GM15510 (cell line): Measurements from ENCODE around the gene TIGD3.

Experiments used
- POLR2A ChIP-seq: IDR thresholded peaks from 3 replicates; pipeline ENCODE4 v1.6.1; 2011; ENCODE audit warnings: borderline replicate concordance; ENCODE audit not compliant: insufficient read length; ENCODE audit errors: extremely low read depth

TIGD3 gene

DNA sequence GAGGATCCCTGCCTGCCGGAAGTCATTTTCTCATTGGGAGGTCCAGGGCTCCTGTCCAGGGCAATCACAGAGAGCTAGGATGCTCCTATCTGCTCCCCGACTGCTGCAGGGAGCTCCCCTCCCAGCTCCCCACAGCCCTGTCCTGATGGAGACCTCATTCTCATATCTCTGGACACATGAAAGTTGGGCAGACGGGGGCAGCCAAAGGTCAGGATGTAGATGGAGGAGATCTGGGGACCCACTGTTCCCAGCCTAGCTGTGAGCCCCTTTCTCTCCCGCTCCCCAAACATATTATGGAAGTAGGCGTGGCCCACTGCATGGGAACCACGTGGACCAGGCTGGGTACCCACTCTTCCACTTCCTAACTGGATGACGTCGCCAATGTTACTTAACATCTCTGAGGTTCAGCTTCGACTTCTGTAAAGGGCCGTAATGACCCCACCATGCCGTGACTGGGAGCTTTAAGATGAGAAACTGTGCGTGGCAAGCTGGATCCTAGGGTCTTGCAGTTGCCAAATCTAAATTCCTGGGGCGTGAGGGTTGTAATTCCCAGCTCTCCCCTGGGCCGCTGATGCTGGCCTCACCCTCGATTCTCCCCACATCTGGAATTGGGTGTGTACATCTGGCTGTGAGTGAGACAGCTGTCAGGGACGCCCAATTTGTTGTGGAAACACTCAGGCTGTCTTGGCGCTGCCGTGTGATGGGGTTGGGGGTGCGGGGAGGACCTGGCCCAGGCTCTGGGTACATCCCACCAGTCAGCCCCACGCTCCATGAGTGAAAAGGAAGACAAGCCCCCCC is 38.1 kb upstream of the TIGD3 start:
- no peak for TF ChIP-seq POLR2A

DNA sequence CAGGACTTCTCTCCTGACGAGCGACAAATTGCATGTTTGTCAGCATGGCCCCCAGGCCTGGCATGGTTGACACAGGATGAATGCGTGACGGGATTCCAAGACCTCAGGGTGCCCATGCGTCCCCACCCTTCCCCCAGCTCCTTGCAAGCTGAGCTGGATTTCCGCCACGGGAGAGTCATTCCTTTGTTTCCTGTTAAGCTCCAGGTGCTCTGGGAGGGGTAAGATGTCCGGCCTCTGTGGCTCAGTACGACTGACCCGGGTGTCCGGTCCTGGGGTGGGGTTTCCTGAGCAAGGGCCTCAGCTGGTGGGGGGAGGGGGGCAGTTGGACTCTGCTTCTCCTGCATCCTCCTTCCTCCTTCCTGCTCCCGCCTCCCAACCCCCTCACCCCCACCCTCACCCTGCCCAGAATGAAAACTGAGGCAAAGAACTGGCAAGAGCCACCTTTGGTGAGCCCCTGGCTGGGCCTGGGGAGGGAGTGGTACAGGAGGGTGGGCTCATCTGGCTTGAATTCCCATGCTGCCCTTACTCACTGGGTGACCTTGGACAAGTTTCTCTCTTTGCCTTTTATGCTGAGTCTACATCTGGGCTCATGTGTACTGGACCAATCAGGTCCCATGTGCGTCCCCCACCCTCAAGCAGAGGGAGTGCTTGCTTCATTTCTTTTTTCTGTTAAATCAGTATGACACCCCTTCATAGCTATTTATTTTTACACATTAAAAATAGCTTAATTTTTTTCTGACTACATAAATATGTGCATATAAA is 37.3 kb upstream of the TIGD3 start:
- TF ChIP-seq POLR2A = no peak

DNA sequence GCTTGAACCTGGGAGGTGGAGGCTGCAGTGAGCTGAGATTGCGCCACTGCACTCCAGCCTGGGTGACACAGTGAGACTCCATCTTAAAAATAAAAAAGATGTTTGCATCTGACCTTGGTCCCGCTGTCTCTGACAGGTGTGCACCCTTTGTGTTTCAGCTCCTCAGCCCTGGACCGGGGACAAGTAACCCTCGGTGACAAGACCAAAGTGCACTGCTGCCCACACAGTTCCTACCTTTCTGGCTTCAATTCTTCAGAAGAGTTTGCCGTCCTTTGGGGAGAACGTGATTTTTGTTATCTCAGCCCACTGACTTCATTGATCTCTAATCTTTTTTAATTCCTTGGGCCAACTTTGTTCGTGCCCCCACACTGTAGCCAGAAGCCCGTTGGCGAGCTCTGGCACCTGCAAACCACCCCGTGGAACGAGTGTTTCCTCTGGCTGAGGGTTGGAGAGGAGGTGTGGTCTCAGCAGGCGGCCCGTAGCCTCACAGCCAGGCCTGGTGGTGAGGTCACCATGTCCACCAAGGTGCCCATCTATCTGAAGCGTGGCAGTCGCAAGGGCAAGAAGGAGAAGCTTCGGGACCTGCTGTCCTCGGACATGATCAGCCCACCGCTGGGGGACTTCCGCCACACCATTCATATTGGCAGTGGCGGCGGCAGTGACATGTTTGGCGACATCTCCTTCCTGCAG is 34.0 kb upstream of the TIGD3 start:
- TF ChIP-seq POLR2A = no peak

DNA sequence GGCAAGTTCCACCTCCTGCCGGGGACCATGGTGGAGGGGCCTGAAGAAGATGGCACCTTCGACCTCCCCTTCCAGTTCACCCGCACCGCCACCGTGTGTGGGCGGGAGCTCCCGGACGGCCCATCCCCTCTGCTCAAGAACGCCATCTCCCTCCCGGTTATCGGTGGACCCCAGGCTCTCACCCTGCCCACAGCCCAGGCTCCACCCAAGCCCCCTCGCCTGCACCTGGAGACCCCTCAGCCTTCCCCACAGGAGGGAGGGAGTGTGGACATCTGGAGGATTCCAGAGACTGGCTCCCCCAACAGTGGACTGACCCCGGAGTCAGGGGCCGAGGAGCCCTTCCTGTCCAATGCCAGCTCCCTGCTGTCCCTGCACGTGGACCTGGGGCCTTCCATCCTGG is 33.5 kb upstream of the TIGD3 start:
- TF ChIP-seq POLR2A = no peak

DNA sequence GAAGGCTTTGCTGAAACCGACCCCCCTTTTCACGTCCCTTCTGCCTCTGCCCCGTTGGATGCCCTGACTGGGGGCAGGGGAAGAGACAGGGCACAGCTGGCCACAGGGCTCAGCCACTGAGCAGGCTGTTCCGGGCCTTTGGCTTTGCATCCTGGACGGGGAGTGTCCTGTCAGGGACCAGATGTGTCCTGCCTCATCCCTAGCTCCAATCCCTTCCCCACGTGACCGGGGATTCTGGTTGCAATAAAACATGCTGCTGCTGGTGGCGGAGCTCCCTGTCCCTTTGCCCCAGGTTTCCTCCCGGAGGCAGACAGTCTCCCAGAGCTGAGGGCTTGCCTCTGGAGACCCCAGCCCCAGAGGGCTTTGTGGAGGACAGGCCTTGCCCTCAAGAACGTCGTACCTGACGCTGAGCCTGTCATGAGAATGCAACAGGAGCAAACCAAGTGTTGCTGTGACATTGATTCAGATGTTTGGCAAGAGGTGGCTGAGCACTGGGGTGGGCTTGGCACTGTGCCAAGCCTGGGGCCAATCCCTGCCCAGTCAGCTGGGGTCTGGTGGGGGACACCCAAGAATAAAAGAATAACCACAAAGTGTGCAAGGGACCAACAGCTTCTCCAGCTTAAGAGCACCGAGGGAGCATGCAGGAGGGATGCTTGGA is 32.6 kb upstream of the TIGD3 start:
- no peak for TF ChIP-seq POLR2A

DNA sequence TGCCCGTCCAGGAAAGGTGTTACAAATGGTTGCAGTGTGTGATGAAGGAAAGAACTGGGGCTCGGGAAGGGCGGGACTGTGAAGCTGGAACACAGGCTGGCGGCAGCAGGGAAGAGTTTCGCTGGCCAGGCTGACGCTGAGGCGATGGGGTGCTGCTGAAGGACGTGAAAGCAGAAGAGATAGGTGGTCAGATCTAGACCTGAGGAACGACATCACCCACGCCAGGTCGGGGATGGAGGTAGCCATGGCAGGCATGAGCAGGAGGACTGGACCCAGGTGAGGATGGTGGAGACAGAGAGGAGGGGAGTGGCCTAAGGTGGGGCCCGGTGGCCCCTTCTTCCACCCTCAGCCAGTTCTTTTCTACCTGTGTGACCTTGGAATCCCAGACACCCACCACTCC is 30.7 kb upstream of the TIGD3 start:
- TF ChIP-seq POLR2A = no peak

DNA sequence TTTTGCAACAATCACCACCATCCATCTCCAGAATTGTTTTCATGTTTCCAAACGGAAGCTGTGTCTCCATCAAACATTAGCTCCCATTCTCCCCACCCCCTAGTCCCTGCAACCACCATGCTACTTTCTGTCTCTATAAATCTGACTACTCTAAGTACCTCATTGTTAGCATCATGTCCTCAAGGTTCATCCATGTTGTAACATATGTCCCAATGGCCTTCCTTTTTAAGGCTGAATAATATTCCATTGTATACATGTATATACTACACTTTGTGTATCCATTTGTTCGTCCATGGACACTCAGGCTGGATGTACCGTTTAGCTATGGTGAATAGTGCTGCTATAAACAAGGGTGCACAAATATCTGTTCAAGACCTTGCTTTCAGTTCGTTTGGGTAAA is 29.1 kb upstream of the TIGD3 start:
- no peak for TF ChIP-seq POLR2A

DNA sequence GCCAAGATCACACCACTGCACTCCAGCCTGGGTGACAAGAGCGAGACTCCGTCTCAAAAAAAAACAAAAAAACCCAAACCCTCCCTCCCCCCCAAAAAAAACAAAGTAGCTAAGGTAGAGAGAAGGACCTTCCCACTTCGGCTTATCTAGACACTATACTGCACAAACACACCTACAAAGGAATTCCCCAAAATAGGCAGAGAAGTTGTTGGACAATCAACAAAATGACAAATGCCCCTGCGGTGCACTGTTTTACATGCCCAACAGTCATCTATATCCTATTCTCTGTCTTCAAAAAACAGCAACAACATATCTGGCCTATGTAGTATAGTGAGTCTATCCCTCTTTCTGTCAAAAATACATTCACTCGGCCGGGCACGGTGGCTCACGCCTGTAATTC is 27.5 kb upstream of the TIGD3 start:
- no peak for TF ChIP-seq POLR2A

DNA sequence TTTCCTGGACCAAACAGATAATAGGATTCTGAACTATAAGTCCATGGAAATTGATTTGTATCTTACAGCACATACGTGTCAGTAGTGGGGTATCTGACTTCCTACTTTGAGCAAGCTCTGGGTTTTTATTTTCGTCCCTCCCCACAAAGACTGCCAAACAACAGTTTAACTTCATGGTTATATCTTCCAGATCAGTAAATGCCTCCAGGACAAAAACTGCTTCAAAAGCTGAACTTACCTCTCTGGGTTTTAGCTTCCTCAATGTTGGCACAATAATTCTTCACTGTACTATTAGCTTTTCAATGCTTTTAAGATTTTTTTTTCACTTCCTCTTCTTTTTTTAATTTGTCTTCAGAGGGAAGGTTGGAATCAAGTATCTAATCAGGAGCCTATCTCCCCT is 25.1 kb upstream of the TIGD3 start:
- no peak for TF ChIP-seq POLR2A

DNA sequence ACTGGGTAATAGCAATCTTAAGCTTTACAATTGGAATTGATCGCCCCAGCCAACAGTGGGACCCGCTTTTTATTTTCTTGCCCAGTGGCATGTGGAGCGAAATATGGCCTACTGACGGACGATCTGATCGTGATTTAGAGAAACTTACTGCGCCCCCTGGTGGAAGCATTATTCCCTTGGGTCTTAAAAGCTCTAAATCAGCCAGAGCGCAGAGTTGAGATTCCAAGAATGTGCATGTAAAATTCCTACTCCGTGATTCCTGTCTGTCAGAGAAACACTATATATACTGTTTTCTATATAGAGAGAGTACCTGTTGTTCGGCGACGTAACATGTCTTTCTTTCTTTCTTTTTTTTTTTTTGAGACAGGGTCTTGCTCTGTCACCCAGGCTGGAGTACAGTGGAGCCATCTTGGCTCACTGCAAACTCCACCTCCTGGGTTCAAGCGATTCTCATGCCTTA is 24.6 kb upstream of the TIGD3 start:
- no peak for TF ChIP-seq POLR2A

DNA sequence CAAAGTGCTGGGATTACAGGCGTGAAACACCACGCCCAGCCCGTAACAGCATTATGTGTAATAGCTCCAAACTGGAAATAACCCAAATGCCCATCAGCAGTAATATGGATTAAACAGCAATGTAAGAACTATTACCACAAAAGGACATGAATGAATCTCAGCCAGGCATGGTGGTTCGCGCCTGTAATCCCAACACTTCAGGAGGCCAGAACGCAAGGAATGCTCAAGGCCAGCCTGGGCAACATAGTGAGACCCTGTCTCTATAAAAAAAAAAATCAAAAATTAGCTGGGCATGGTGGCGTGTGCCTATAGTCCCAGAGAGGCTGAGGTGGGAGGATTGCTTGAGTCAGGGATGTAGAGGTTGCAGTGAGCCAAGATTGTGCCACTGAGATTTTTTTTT is 24.0 kb upstream of the TIGD3 start:
- no peak for TF ChIP-seq POLR2A

DNA sequence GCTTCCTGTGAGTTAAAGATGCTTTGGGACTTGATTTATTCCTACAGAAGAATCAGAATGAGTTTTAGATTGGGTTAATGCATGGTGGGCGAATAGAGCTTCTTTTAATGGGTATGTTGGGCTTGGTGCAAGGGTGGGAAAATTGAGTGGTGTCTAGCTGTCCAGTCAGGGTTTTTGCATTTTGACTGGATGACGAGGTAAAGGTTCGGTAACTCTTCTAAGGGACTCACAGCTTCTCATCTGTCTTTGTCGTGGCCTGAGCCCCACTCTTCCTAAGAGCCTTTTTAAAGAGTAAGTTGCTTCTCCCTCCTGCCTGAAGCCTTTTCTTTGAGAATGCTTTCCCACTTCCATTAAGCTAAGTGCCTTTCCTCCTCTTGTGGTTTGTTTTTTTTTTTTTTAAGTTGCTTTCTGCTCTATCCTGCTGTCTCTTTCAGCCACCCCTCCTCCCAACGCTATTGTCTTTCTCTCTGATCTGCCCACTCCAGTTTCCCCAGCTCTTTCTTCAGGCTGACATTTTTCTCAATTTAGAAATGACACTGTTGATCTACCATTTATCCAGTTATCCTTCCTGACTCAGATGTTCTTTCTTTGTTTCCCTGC is 19.8 kb upstream of the TIGD3 start:
- no peak for TF ChIP-seq POLR2A

DNA sequence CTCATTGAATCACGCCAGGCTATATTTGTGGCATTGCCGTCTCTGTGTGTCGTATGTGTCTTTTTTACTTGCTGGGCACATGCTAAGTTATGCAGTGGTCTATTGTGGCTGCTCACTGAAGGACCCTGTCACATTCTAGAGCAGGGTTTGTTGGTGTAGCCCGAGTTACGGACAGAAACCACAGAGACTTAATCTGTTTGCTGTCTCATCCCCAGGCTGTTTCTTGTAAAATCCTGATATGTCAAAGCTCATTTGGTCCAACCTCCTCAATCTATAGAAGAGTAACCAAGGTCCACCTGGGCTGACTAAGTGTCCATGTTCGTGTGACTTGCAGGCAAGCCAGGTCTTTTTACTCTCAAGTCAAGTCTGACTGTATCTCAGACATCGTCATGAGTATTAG is 15.9 kb upstream of the TIGD3 start:
- no peak for TF ChIP-seq POLR2A

DNA sequence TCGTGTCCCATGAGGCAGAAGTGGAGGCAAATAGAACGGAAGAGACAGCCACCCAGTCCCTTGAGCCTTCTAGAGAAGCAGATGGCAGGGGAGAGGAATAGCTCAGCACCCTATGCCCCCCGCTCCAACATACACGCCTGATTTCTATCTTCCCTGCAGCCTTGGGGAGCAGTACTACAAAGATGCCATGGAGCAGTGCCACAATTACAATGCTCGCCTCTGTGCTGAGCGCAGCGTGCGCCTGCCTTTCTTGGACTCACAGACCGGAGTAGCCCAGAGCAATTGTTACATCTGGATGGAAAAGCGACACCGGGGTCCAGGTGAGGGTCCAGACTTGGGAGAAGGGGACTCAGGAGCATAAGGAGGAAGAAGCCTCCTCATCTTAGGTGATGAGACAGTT is 14.3 kb upstream of the TIGD3 start:
- no peak for TF ChIP-seq POLR2A

DNA sequence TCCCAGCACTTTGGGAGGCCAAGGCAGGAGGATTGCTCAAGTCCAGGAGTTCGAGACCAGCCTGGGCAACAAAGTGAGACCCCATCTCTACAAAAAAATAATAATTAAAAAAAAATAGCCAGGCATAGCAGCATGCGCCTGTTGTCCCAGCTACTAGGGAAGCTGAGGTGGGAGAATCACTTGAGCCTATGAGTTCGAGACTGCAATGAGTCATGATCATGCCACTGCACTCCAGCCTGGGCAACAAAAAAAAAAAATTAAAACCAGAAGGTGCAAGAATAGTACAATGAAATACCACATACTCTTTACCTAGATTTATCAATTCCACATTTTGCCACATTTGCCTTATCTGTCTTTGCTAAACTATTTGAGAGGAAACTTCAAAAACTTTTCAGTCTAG is 12.7 kb upstream of the TIGD3 start:
- TF ChIP-seq POLR2A = no peak

DNA sequence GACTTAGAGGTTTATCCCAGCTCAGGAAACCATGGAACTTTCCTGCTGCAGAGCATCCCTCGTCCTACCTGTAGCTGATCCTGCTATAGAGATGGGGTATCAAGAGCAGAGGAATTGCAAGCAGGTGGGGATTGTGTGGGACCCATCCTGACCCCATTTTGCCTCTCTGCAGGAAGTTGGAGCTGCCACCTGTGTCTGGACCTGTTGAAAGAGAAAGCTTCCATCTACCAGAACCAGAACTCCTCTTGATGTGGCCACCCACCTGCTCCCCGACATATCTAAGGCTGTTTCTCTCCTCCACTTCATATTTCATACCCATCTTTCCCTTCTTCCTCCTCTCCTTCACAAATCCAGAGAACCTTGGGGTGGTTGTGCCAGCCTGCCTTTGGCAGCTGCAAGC is 3.0 kb upstream of the TIGD3 start:
- no peak for TF ChIP-seq POLR2A

DNA sequence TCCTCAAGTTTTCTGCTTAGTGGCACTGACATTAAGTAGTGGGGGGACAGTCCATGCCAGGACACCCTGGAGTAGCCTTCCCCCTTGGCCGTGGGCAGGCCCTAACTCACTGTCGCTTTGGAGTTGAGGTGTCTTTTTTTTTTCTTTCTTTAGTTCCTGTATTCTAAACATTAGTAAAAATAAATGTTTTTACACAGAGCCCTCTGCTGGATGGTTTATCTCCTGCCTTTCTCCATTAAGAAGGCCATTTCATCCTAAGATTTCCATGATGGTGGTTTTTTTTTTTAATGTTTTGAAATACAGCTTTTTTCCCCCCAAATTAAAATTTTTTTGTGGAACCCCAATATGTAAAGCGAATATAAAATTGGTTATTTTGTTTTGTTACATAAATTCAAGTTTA is 1.8 kb upstream of the TIGD3 start:
- no peak for TF ChIP-seq POLR2A
